HCT116 (cell line): ENCODE data around the gene TCF21. TPM values are rescaled to one million over a fixed set of nuclear protein-coding genes. Genes with fewer than 3 reads are reported as not detected.

ENCODE experiments used
- ATAC-seq: fragments of 200-7000 bp; cut with Tn5 transposase; 2 replicates; pipeline ENCODE4 v1.9.1; 2020; ENCODE audit warnings: mild to moderate bottlenecking, moderate library complexity
- BruUV-seq: library from RNA; stranded (reverse); fragments of 400-500 nt; replicated peaks from 2 replicates; lab custom pipeline; 2021; lab: Mats Ljungman, UMichigan
- CTCF ChIA-PET: fragments of 300-600 bp; sonication (Branson Sonifier 250); formaldehyde crosslinking; loops from one replicate; lab custom pipeline; 2021; ENCODE audit warnings: antibody characterized with exemption; lab: Charles Lee
- POLR2A ChIA-PET: fragments of 300-600, 350-600 bp; sonication (Branson Sonifier 250); formaldehyde crosslinking; loops from one replicate; lab custom pipeline; 2021; ENCODE audit warnings: antibody characterized with exemption; lab: Charles Lee
- RAD21 ChIA-PET, 2 experiments: fragments of 300-600 bp; sonication (Branson Sonifier 250); formaldehyde crosslinking; loops; one replicate each; lab custom pipeline; 2023; ENCODE audit warnings: low total read pairs in 2 of 2; ENCODE audit not compliant: uncharacterized antibody in 2 of 2, unreplicated experiment in 2 of 2, low non-redundant PET in 1 of 2; lab: Charles Lee
- DNase-seq: peaks from one replicate; pipeline ENCODE4 v3.0.0-alpha.2; 2010; ENCODE audit warnings: low read depth, low spot score
- H2AFZ ChIP-seq: fragments of 200-600 bp; shearing (Covaris generic), sonication (generic); 2 replicates; pipeline ENCODE4 v1.6.1; 2017; ENCODE audit warnings: low read depth, mixed run types, mixed read lengths, antibody characterized with exemption, low read length; ENCODE audit not compliant: poor library complexity, severe bottlenecking
- H3K27ac ChIP-seq: 2 replicates; pipeline ENCODE4 v1.5.1; 2012; ENCODE audit warnings: low read depth, low read length
- H3K27me3 ChIP-seq: fragments of 200-600 bp; sonication (generic); 2 replicates; pipeline ENCODE4 v1.6.1; 2016; ENCODE audit warnings: mixed run types, low read length, mixed read lengths; ENCODE audit not compliant: insufficient read depth
- H3K36me3 ChIP-seq, 2 experiments: fragments of 200-500 bp in 1 of 2; fragments of 200-600 bp in 1 of 2; sonication (Bioruptor generic) in 1 of 2; sonication (generic) in 1 of 2; 2 replicates each; pipeline versions ENCODE4 v1.5.1 to v1.6.1; 2014 to 2016; ENCODE audit warnings: low read length in 2 of 2, inconsistent platforms in 1 of 2, mixed read lengths in 1 of 2, mixed run types in 1 of 2; ENCODE audit not compliant: insufficient read depth in 2 of 2, control insufficient read depth in 1 of 2
- H3K4me1 ChIP-seq, 2 experiments: fragments of 200-600 bp in 1 of 2; sonication (generic) in 1 of 2; 2 replicates each; pipeline versions ENCODE4 v1.5.1 to v1.6.1; 2012 to 2017; ENCODE audit warnings: low read length in 2 of 2, inconsistent platforms in 1 of 2, mild to moderate bottlenecking in 1 of 2, mixed read lengths in 1 of 2, mixed run types in 1 of 2, moderate library complexity in 1 of 2; ENCODE audit not compliant: insufficient read depth in 2 of 2, control insufficient read depth in 1 of 2
- H3K4me2 ChIP-seq: fragments of 200-600 bp; sonication (generic); 2 replicates; pipeline ENCODE4 v1.6.1; 2017; ENCODE audit warnings: mixed run types, low read length, mixed read lengths
- H3K4me3 ChIP-seq, 2 experiments: fragments of 200-600 bp in 1 of 2; sonication (generic) in 1 of 2; replicated peaks in 1 of 2; 2 replicates each; pipeline ENCODE4 v1.5.1; 2011 to 2016; ENCODE audit warnings: low read length in 2 of 2, control low read depth in 1 of 2, low read depth in 1 of 2, mild to moderate bottlenecking in 1 of 2, mixed read lengths in 1 of 2, mixed run types in 1 of 2
- H3K79me2 ChIP-seq: fragments of 200-600 bp; sonication (generic); 2 replicates; pipeline ENCODE4 v1.6.1; 2017; ENCODE audit warnings: mild to moderate bottlenecking, mixed run types, low read length, moderate library complexity, mixed read lengths; ENCODE audit not compliant: insufficient read depth
- H3K9ac ChIP-seq: fragments of 200-600 bp; sonication (generic); 2 replicates; pipeline ENCODE4 v1.6.1; 2016; ENCODE audit warnings: low read length, mixed read lengths
- H3K9me2 ChIP-seq: fragments of 200-600 bp; sonication (generic), shearing (Covaris generic); 2 replicates; pipeline ENCODE4 v1.6.1; 2017; ENCODE audit warnings: mixed run types, mild to moderate bottlenecking, moderate library complexity; ENCODE audit not compliant: insufficient read depth
- H3K9me3 ChIP-seq, 2 experiments: fragments of 200-500 bp in 1 of 2; fragments of 200-600 bp in 1 of 2; sonication (Bioruptor generic) in 1 of 2; sonication (generic) in 1 of 2; 2 replicates each; pipeline ENCODE4 v1.6.1; 2014 to 2017; ENCODE audit warnings: low read length in 2 of 2, mixed read lengths in 2 of 2, inconsistent platforms in 1 of 2, low read depth in 1 of 2, mild to moderate bottlenecking in 1 of 2, mixed run types in 1 of 2, moderate library complexity in 1 of 2; ENCODE audit not compliant: control insufficient read depth in 1 of 2, insufficient read depth in 1 of 2
- H4K20me1 ChIP-seq: fragments of 200-600 bp; sonication (generic), shearing (Covaris generic); 2 replicates; pipeline ENCODE4 v1.6.1; 2017; ENCODE audit warnings: mixed run types, mild to moderate bottlenecking, moderate library complexity; ENCODE audit not compliant: insufficient read depth
- JUND ChIP-seq: IDR thresholded peaks from 2 replicates; pipeline ENCODE4 v1.6.1; 2012
- SRF ChIP-seq: IDR thresholded peaks from 2 replicates; pipeline ENCODE4 v1.6.1; 2012; ENCODE audit warnings: low read depth
- TCF7L2 ChIP-seq: IDR thresholded peaks from 2 replicates; pipeline ENCODE4 v1.7.0; 2011; ENCODE audit warnings: borderline replicate concordance, inconsistent platforms; ENCODE audit not compliant: insufficient read depth, insufficient read length; ENCODE audit errors: extremely low read depth
- intact Hi-C: fragments of 100-400 bp; cut with micrococcal nuclease; formaldehyde crosslinking; loops from 2 replicates; pipeline ENCODE4 v1.10.0; 2022
- total RNA-seq: library from RNA; stranded (reverse); gene quantifications from one replicate; pipeline ENCODE4 v1.2.1, GENCODE V29; 2021; ENCODE audit not compliant: unreplicated experiment
- TF ChIP-seq, protein P1 (sequence below): IDR thresholded peaks from 2 replicates; pipeline ENCODE4 v1.6.1; 2012; ENCODE audit warnings: low read depth
- TF ChIP-seq, protein P2 (sequence below): IDR thresholded peaks from 2 replicates; pipeline ENCODE4 v1.6.1; 2011; ENCODE audit warnings: mild to moderate bottlenecking, low read length, moderate library complexity; ENCODE audit not compliant: insufficient replicate concordance; ENCODE audit errors: extremely low read depth

TCF21 gene
- total RNA-seq, 1 experiment from 2014 or later, result 0.20 TPM

DNA sequence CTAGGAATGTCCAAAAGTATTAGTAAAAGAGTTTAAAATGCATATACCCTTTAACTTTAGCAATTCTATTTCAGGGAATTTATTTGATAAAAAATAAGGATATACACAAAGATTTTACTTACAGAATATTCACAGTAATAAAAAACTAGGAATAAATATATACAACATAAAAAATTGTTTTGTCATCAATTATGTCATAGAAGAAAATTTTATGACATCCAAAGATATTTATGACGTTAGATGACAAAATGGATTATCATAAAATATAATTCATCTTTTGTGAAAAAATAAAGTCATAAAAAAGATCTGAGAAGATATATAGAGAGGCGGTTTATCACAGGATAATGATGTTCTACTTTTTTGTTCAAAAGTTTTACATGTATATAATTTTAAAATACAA, 32.0 kb upstream of the TCF21 start:
- Histone ChIP-seq H3K9me2 (no peaks in the 10 kb centered on the region), H4K20me1 (no peaks in the 10 kb centered on the region), H3K4me1 (no peaks in the 10 kb centered on the region), H3K27me3 (no peaks in the 10 kb centered on the region), H3K36me3 (no peaks in the 10 kb centered on the region), H3K4me3 (no peak overlapping the region), H3K9me3 (no peaks in the 10 kb centered on the region)
- no peak for DNase-seq
- intact Hi-C loops, result no loop called here
- POLR2A ChIA-PET, result no interaction called here
- CTCF ChIA-PET, result interaction anchor here (1.3 kb wide), 1 partner anchor 19 kb away, joined by 6 read pairs; no protein-coding TSS in a partner anchor
- TF ChIP-seq, protein P1, sequence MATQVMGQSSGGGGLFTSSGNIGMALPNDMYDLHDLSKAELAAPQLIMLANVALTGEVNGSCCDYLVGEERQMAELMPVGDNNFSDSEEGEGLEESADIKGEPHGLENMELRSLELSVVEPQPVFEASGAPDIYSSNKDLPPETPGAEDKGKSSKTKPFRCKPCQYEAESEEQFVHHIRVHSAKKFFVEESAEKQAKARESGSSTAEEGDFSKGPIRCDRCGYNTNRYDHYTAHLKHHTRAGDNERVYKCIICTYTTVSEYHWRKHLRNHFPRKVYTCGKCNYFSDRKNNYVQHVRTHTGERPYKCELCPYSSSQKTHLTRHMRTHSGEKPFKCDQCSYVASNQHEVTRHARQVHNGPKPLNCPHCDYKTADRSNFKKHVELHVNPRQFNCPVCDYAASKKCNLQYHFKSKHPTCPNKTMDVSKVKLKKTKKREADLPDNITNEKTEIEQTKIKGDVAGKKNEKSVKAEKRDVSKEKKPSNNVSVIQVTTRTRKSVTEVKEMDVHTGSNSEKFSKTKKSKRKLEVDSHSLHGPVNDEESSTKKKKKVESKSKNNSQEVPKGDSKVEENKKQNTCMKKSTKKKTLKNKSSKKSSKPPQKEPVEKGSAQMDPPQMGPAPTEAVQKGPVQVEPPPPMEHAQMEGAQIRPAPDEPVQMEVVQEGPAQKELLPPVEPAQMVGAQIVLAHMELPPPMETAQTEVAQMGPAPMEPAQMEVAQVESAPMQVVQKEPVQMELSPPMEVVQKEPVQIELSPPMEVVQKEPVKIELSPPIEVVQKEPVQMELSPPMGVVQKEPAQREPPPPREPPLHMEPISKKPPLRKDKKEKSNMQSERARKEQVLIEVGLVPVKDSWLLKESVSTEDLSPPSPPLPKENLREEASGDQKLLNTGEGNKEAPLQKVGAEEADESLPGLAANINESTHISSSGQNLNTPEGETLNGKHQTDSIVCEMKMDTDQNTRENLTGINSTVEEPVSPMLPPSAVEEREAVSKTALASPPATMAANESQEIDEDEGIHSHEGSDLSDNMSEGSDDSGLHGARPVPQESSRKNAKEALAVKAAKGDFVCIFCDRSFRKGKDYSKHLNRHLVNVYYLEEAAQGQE, result no peak
- TF ChIP-seq SRF, result no peak
- TF ChIP-seq, protein P2, sequence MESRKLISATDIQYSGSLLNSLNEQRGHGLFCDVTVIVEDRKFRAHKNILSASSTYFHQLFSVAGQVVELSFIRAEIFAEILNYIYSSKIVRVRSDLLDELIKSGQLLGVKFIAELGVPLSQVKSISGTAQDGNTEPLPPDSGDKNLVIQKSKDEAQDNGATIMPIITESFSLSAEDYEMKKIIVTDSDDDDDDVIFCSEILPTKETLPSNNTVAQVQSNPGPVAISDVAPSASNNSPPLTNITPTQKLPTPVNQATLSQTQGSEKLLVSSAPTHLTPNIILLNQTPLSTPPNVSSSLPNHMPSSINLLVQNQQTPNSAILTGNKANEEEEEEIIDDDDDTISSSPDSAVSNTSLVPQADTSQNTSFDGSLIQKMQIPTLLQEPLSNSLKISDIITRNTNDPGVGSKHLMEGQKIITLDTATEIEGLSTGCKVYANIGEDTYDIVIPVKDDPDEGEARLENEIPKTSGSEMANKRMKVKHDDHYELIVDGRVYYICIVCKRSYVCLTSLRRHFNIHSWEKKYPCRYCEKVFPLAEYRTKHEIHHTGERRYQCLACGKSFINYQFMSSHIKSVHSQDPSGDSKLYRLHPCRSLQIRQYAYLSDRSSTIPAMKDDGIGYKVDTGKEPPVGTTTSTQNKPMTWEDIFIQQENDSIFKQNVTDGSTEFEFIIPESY, result no peak
- no peak for TF ChIP-seq JUND
- no peak for TF ChIP-seq TCF7L2
- TF ChIP-seq, all 23 proteins: peak for 0
- Histone ChIP-seq H3K27ac (no peak overlapping the region), H3K4me2 (no peak overlapping the region), H3K9ac (no peak overlapping the region), H3K79me2 (no peaks in the 10 kb centered on the region), H2AFZ (no peak overlapping the region)
- RAD21 ChIA-PET, result no interaction called here
- no TSS peak for BruUV-seq
- no peak for ATAC-seq
